HG03196 (cell line): Measurements from ENCODE around the gene TENT4A.

Experiments
- ATAC-seq: cut with Tn5 transposase; IDR thresholded peaks from one replicate; pipeline ENCODE4 v1.9.1; 2021; ENCODE audit not compliant: unreplicated experiment

Gene TENT4A

DNA sequence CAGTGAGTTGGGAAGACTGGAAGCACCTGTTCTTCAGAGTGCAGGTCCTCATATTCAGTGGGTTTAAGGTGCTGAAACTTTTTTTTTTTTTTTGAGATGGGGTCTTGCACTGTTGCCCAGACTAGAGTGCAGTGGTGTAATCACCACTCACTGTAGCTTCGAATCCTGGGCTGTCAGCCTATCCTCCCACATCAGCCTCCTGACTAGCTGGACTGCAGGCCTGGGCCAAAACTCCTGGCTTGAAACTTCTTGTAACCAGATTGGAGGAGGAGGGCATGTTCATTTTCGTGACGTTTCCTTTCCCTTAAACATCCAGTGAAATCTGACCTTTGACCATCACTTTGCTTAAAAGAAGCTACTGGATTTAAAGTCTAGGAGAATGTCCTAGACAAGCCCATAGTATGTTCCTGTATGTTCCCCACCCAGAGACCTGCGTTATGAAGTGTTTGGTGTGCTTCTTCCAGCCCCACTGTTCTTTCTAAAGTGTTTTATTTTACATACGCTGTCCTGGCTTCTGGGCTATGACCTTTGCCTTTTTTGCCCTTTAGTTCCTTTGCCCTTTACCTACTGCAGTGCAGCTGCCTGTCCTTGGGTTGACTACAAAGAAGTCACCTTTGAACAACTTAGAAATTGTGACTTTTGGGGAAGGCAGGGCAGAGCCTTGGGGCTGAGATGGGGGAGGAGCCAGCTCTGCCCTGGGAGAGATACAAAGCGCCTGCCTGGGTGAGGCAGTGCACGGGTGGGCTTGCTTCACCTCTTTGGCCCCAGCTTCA is 18.4 kb downstream of the TENT4A start:
- ATAC-seq: no peak

DNA sequence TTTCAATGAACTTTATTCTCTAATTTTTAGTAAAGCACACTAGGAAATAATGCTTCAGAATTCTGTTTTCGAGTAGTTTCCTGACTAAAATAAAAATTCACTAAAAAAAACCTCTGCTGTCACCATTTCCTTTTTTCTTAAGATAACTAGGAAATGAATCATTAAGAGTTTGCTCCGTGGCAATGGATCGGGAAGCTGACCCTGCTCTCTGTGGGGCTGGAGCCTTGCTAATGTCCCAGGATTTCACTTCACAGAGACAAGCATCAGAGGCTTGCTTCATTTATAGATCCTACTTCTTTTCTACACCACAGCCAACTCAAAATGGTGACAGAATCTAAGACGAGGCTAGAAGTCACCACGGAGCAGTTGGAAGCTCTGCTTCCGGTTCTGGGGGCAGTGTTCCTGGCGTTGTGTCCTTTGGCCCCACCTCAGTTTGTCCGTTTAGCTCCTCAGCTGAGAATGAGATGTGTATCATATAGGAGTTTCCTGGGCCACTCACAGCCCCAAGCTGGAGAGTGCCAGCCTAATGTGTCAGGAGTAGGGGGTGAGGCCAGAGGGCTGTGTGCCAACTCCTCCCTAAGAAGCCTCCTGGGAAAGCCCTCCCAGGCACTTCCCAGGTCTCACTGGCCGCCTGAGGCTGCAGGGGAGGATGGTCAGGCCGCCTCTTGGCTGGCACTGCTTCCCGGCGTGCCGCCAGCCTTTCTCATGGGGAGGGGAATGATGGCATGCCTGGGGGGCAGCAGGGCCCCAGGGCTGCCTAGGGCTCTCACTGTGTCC is 19.6 kb downstream of the TENT4A start:
- ATAC-seq: no peak

DNA sequence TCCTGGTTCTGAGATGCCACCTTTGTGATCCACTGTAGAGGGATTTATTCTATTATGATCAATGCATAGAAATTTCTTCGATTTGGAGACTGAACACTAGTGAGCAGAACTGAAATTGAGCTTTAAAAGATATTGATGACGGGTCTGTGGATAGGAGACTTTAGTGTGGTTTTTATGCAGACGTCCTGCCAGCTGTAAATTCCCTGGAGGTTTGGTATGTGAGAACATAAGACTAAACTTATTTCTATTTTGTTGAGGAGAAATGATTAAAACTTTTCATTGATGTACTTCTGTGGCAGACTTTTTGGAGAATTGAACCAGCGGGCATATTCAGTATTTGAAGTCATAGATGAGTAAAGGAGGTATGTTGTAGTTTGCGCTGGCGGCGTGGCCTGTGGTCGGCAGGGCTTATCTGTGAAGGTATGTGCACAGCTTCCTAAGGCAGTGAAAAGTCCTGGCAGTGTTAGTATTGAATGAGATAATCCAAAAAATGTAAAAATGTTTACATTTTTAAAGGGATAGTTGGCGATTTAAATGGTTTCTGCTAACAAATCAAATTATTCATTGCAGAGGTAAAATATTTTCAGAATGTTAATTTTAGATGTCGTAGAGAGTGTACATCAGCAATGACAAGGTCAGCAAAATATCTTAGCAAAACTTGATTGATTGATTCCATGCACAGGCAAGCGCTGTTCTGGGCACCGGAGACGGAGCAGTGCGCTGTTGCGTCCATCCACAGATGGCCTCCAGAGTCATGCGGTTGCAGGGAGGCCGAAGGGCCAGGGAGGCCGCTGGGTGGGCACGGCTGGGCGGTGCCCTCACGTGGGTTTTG is 20.4 kb downstream of the TENT4A start:
- no peak for ATAC-seq

- no peak for ATAC-seq
Observed at GRCh38 chr5:6734243-6734700, 21.0 kb downstream of the TENT4A start.

DNA sequence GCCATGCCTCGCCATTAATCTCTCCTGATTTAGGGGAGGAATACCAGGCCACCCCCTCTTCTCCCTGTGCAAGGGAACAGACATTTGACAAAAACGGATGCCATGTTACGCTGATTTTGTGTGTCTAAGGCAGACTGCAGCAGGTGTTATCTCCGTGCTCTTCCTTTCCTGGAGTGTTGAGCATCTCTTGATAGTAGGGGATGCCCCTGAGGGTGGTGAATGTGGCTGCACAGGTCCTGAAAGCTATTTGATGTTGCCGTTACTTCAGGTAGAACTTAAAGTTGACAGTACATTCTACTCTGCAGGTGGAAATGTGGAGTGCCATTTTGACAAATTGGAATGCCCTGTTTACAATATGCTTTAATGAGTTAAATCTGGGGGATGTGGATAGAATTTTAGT is 21.5 kb downstream of the TENT4A start:
- no peak for ATAC-seq

GRCh38 chr5:6736106-6736505 is 22.9 kb downstream of the TENT4A start:
- no peak for ATAC-seq

- ATAC-seq: peak; percentile 1
Observed at GRCh38 chr5:6736524-6737042, 23.4 kb downstream of the TENT4A start.

DNA sequence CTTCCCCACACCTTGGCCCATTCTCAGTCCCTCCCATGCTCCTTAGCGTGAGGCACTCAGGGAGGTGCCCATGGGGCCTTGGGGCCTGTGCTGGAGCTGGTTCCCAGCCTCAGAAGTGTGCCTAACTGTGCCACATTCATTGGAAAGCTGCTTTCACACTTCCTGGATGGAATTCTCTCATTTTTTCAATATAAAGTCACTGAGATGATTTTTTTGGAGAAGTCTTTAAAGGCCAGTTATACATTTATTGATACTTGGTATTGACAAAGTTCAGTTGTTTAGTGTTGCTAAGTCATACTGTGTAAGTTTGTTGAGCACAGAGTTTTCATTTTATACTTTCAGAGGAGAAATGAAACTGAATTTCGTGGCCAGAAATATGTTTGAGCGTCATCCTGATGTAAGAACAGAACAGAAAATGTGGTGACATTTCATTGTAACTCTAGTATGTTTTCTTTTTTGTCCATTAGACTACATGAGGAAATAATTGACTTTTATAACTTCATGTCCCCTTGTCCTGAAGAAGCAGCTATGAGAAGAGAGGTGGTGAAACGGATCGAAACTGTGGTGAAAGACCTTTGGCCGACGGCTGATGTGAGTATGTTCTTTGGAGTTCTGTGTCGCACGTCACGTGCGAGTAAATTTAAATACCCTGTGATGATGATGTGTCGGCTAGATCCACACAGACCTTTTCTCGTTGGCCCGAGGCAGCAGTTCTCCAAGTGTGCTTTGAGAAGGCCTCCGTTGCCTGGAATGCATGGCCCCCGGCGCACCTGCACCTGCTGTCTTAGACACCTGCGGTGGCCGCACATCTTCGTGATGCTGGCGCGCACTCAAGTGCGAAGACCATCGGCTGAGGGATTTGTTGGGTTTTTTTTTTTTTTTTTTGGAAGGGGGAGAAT is 24.1 kb downstream of the TENT4A start:
- peak; percentile 62 for ATAC-seq

DNA sequence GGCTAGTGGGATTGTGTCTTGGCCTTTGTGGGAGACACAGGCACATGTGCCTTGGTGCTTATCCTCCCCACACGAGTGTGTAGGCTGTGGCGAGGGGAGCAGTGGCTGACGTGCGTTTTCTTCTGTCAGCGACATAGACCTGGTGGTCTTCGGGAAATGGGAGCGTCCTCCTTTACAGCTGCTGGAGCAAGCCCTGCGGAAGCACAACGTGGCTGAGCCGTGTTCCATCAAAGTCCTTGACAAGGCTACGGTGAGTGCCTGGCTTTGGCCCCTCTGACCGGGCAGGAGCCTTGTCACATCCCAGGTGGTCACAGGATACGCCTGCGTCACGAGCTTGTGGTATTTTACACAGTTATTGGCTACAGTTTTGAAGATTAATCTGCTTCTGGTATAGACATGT is 26.4 kb downstream of the TENT4A start:
- ATAC-seq: no peak

DNA sequence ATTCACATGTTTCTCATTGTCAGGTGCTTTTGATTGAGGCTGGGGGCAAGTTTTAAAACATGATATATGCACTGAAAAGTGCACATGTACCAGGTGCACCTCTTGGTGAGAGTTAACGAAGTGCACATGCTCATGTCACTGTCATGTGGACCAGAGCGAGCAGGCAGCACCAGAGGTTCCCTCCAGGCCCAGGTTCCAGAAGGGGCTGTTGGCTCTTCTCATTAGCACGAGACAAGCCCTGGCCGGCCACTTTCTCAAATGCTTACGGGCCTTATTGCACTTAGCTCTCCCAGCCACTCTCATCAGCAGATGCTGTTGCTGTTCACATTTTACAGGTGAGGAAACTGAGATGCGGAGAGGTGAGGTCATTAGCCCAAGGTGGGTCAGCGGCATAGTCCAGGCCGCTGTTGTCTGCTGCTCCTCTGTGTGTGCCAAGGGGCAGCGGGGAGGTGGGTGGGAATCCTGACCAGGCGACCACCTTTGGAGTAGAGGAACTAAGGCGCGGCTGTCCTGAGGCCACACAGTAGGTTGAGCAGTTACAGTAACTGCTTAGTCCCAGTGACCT is 27.4 kb downstream of the TENT4A start:
- no peak for ATAC-seq

DNA sequence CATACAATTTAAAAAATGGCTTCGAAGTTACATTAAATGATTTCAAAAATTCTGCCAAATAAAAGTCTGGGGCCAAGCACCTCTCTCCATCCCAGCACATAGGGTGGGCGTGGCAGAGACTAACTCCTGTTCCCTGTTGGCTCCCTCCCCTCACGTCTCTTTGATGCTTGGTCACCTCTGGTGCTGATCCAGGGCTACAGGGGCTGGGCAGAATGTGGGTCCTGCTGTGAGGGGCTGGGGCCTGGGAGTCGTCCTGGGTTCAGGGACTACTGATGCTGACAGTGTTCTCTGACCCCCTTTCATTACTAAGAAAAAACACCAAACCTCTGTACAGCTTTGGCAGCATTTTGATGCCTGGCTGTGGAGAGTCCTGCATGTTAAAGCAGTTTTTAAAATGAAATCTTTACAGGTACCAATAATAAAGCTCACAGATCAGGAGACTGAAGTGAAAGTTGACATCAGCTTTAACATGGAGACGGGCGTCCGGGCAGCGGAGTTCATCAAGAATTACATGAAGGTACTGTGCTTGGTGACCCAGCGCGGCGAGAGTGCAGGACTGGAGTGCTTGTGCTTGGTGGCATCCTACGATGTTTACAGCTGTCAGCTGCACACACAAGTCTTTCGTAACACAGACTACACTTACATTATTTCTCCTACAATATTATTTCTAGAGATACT is 29.0 kb downstream of the TENT4A start:
- no peak for ATAC-seq

GRCh38 chr5:6743161-6743560 is 29.9 kb downstream of the TENT4A start:
- no peak for ATAC-seq

GRCh38 chr5:6744841-6745705 is 31.8 kb downstream of the TENT4A start:
- ATAC-seq: no peak

DNA sequence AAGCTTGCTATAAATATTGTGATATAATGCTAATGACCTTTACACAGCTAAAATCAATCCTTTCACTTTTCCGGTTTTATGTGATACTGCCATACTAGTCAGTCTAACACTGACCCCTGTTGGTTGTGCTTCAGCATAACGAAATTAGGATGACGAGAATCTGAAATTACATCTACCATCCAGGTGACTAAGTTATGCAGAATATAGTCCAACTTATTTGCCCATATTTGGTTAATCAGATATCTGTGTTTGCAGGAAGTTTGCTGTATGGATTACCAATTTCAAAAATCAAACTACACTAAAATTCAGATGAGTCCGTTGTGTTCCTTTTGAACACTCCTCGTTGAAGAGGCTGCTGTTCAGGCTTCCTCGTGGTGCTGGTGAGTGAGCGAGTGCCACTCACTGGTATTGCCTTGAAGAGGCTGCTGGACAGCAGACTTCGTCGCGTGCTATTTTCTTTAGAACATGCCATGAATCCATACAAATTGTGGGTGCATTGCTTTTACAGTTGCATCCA is 32.5 kb downstream of the TENT4A start:
- no peak for ATAC-seq

GRCh38 chr5:6746244-6746643 is 33.0 kb downstream of the TENT4A start:
- ATAC-seq: no peak

GRCh38 chr5:6747103-6747502 is 33.9 kb downstream of the TENT4A start:
- ATAC-seq: no peak

DNA sequence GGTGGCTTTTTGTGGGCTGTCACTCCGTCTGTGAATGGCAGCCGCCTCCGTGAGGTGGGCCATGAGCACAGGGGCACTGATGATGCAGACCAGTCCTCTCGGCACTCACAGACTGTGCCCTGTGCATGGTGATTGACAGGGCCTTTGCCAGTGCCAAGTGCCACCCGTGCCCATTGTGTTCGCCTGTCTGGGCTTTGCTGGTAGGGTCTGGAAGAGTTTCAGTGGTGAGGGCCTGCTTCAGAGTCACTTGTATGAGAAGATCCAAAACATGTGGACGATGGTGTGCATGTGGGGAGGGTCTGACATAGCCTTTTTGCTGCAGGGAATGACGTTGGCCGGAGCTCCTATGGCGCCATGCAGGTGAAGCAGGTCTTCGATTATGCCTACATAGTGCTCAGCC is 34.9 kb downstream of the TENT4A start:
- ATAC-seq: no peak

GRCh38 chr5:6749026-6749716 is 35.9 kb downstream of the TENT4A start:
- no peak for ATAC-seq
